Endometrial microvascular endothelial cells (primary cell): ENCODE measurements around the gene FAXDC2. TPM values are rescaled to one million over a fixed set of nuclear protein-coding genes. Genes with fewer than 3 reads are reported as not detected.
"Not testable (repeated sequence)": the region's sequence is repeated elsewhere in the genome, so short reads cannot be mapped to it uniquely, and the experiment has no call there.

ENCODE experiments used
- in situ Hi-C: cut with HindIII; loops from 2 replicates; pipeline ENCODE4 v1.10.0; 2017; ENCODE audit warnings: low sequenced_read_pairs, low pct_unique_long_range_greater_than_20kb; ENCODE audit errors: inconsistent ontology term
- total RNA-seq: library from RNA; depleted of rRNA; stranded (reverse); fragments of >200 nt; gene quantifications from one replicate; pipeline ENCODE4 v1.2.3, GENCODE V29; 2015; ENCODE audit errors: inconsistent ontology term

Gene FAXDC2
- total RNA-seq, 1 donor from 2014 or later = 3.3 TPM

GRCh38 chr5:154836225-154836624, 14.2 kb downstream of the FAXDC2 start:
- in situ Hi-C loops = no loop called here

- in situ Hi-C loops = not testable (repeated sequence)
Measured at GRCh38 chr5:154835701-154836052, 14.7 kb downstream of the FAXDC2 start.

GRCh38 chr5:154834053-154834452, 16.4 kb downstream of the FAXDC2 start:
- in situ Hi-C loops = no loop called here

- in situ Hi-C loops = not testable (repeated sequence)
Measured at GRCh38 chr5:154832804-154833203, 17.6 kb downstream of the FAXDC2 start.

GRCh38 chr5:154831451-154831850, 19.0 kb downstream of the FAXDC2 start:
- in situ Hi-C loops = no loop called here

GRCh38 chr5:154830596-154830995, 19.8 kb downstream of the FAXDC2 start:
- in situ Hi-C loops = no loop called here

GRCh38 chr5:154830219-154830595, 20.2 kb downstream of the FAXDC2 start:
- in situ Hi-C loops = no loop called here

- in situ Hi-C loops = no loop called here
Measured at GRCh38 chr5:154829589-154830218, 20.7 kb downstream of the FAXDC2 start.

GRCh38 chr5:154829181-154829588, 21.2 kb downstream of the FAXDC2 start:
- in situ Hi-C loops = no loop called here

GRCh38 chr5:154824070-154824469, 26.3 kb downstream of the FAXDC2 start:
- in situ Hi-C loops = no loop called here

GRCh38 chr5:154823605-154824004, 26.8 kb downstream of the FAXDC2 start:
- in situ Hi-C loops = no loop called here

GRCh38 chr5:154822896-154823295, 27.5 kb downstream of the FAXDC2 start:
- in situ Hi-C loops = not testable (repeated sequence)

GRCh38 chr5:154820383-154820782, 30.0 kb downstream of the FAXDC2 start:
- in situ Hi-C loops = no loop called here

- in situ Hi-C loops = no loop called here
Measured at GRCh38 chr5:154819546-154819945, 30.9 kb downstream of the FAXDC2 start.

GRCh38 chr5:154818471-154819116, 31.8 kb downstream of the FAXDC2 start:
- in situ Hi-C loops = no loop called here

- in situ Hi-C loops = no loop called here
Measured at GRCh38 chr5:154817815-154818214, 32.6 kb downstream of the FAXDC2 start.

GRCh38 chr5:154816891-154817492, 33.4 kb downstream of the FAXDC2 start:
- in situ Hi-C loops = no loop called here

GRCh38 chr5:154815684-154816247, 34.6 kb downstream of the FAXDC2 start:
- in situ Hi-C loops = no loop called here

GRCh38 chr5:154815025-154815424, 35.4 kb downstream of the FAXDC2 start:
- in situ Hi-C loops = no loop called here

- in situ Hi-C loops = no loop called here
Measured at GRCh38 chr5:154813736-154814135, 36.7 kb downstream of the FAXDC2 start.
